Transverse colon (tissue), 4 donors: Measurements from ENCODE around the gene KLHL29. TPM values are rescaled to one million over a fixed set of nuclear protein-coding genes. Genes with fewer than 3 reads are reported as not detected.

ENCODE experiments used
- DNase-seq: peaks from one replicate; pipeline ENCODE4 v3.0.0-alpha.2; 2019
- H3K27ac ChIP-seq, 4 donors: fragments of 200-600 bp; sonication (generic); 2 replicates each; pipeline ENCODE4 v1.5.1; 2016 to 2018; ENCODE audit warnings: inconsistent platforms in 4 of 4
- H3K27me3 ChIP-seq: fragments of 200-600 bp; sonication (generic); 2 replicates; pipeline ENCODE4 v1.5.1; 2017; ENCODE audit warnings: inconsistent platforms
- H3K36me3 ChIP-seq, 4 donors: fragments of 200-600 bp; sonication (generic); 2 replicates each; pipeline ENCODE4 v1.5.1; 2017 to 2019; ENCODE audit warnings: inconsistent platforms in 4 of 4
- H3K4me1 ChIP-seq, 4 donors: fragments of 200-600 bp; sonication (generic); 2 replicates each; pipeline ENCODE4 v1.5.1; 2017 to 2020; ENCODE audit warnings: inconsistent platforms in 4 of 4
- H3K4me3 ChIP-seq, 4 donors: fragments of 200-600 bp; sonication (generic); 1 replicate in 1 of 4; 2 replicates in 3 of 4; pipeline versions ENCODE4 v1.5.1 to v1.6.1; 2017 to 2019; ENCODE audit warnings: inconsistent platforms in 4 of 4
- H3K9me3 ChIP-seq, 2 donors: fragments of 200-600 bp; sonication (generic); 2 replicates each; pipeline ENCODE4 v1.5.1; 2017 to 2019; ENCODE audit warnings: inconsistent platforms in 2 of 2
- EP300 ChIP-seq: sonication (generic); formaldehyde crosslinking; IDR thresholded peaks from one replicate; pipeline ENCODE4 v1.6.1; 2017; ENCODE audit warnings: antibody characterized with exemption, low read depth
- POLR2A ChIP-seq: fragments of 450-650 bp; IDR thresholded peaks from one replicate; pipeline ENCODE4 v1.6.1; 2016; ENCODE audit warnings: antibody characterized with exemption, mild to moderate bottlenecking, moderate library complexity
- POLR2AphosphoS5 ChIP-seq, 3 donors: sonication (generic); formaldehyde crosslinking; IDR thresholded peaks; one replicate each; pipeline ENCODE4 v1.6.1; 2016; ENCODE audit warnings: antibody characterized with exemption in 3 of 3
- WGBS, 2 donors: methylation state at CpG; one replicate each; pipeline ENCODE4 v1.1.5; 2018; ENCODE audit warnings: low coverage in 1 of 2; 5-methylcytosine and 5-hydroxymethylcytosine counted together
- in situ Hi-C, 4 donors: fragments of 200-750 bp; cut with MboI; loops; one replicate each; pipeline versions ENCODE4 v1.15.0 to v1.15.1; 2017; ENCODE audit warnings: low sequenced_read_pairs in 3 of 4, low pct_ligation_motif_present in 1 of 4, low pct_unique_long_range_greater_than_20kb in 1 of 4
- intact Hi-C: fragments of 100-400 bp; cut with DNase I; formaldehyde crosslinking; loops from one replicate; pipeline ENCODE4 v1.15.1; 2023; ENCODE audit warnings: low total_unique reads
- total RNA-seq, 4 donors: library from RNA; depleted of rRNA; stranded (reverse); fragments of >200 nt; gene quantifications; one replicate each; pipeline ENCODE4 v1.1.0, GENCODE V29; 2016
- TF ChIP-seq, protein P1 (sequence below), 5 experiments: fragments of 200-600 bp in 3 of 5; fragments of 450-650 bp in 2 of 5; sonication (generic) in 3 of 5; IDR thresholded peaks; 1 replicate in 2 of 5; 2 replicates in 3 of 5; pipeline ENCODE4 v1.5.1; 2016 to 2017; ENCODE audit warnings: antibody characterized with exemption in 5 of 5, inconsistent platforms in 3 of 5, mild to moderate bottlenecking in 2 of 5, moderate library complexity in 1 of 5

Gene KLHL29
- total RNA-seq, 4 donors from 2014 or later: 3.3 to 16.5 (median 5.8) TPM

DNA sequence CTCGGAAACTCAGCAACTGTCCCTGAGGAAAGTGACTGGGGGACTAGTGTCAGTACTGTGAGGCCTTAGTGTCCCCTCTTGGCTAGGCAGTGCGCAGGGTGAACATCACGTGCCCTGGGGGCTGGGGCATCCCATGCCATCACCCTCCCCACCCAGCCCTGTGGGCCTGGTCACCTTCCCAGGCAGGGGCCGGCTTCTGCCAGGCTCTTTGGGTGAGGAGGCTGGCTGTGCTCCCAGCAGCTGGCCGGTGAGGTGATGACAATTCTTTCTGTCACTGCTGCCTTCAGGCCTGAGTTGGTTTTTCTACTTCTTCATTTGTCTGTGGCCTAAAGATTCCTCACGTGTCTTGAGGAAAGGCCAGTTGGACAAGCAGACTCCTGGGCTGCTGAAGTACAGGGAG is 180.8 kb downstream of the KLHL29 start:
- no peak overlapping the region for H3K4me3 ChIP-seq
- no peaks in the 10 kb centered on the region for H3K27me3 ChIP-seq
- peak overlapping the region; percentile 60 to 83 (median 78) for H3K27ac ChIP-seq
- no peak for DNase-seq
- peaks cover 13 to 36% (median 19%) of the 10 kb centered on the region in 4 donors for H3K4me1 ChIP-seq
- no peaks in the 10 kb centered on the region for H3K36me3 ChIP-seq
- intact Hi-C loops (no loop called here), in situ Hi-C loops (no loop called here)
- no peaks in the 10 kb centered on the region for H3K9me3 ChIP-seq
- 84% methylated on average over 6 of the region's 6 CpGs; no CpG with 5 or more reads in 1 of the 2 donors for WGBS, 2 donors
- TF ChIP-seq EP300: no peak
- no peak for TF ChIP-seq POLR2AphosphoS5 (IDR thresholded peaks at IDR 0.05)
- TF ChIP-seq, protein P1, sequence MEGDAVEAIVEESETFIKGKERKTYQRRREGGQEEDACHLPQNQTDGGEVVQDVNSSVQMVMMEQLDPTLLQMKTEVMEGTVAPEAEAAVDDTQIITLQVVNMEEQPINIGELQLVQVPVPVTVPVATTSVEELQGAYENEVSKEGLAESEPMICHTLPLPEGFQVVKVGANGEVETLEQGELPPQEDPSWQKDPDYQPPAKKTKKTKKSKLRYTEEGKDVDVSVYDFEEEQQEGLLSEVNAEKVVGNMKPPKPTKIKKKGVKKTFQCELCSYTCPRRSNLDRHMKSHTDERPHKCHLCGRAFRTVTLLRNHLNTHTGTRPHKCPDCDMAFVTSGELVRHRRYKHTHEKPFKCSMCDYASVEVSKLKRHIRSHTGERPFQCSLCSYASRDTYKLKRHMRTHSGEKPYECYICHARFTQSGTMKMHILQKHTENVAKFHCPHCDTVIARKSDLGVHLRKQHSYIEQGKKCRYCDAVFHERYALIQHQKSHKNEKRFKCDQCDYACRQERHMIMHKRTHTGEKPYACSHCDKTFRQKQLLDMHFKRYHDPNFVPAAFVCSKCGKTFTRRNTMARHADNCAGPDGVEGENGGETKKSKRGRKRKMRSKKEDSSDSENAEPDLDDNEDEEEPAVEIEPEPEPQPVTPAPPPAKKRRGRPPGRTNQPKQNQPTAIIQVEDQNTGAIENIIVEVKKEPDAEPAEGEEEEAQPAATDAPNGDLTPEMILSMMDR (IDR thresholded peaks at IDR 0.05): no peak
- TF ChIP-seq POLR2A: no peak

DNA sequence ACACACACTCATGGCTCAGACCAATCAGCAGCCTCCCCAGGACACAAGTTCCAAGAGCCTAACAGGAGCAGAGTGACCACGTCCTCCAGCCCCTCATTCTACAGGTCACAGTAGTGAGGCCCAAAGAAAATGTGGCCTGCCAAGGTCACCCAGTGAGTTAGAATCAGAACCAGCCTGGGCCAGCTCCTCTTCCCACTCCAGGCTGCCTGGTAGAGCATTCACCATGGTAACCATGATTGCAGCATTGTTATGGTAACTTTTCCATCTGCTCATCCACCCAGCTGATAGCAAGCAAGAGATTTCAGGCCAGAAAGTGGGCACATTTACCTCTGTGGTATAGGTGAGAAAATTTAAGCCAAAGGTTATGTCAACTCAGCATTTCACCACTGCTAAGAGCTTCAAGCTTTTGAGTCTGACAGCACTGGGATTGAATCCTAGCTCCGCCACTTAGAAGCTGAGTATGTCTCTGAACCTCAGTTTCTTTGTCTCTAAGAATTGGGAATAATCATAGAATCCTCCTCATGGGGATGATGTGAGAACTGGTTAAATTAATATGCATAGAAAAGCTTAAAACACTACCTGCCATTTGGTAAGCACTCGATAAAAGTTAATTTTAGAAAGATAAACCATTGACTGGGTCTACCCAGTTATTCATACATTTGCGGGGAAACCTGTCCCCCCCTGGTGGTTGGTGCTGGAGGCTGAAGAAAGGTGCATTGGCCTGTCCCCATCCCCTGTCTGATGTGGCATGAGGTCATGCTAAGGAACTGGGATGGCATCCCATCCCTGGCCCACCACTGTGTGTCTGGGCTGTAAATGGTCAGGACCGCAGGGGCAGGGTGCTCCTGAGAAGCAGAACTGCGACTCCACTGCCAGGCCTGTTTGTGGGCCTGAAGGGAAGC is 181.5 kb downstream of the KLHL29 start:
- intact Hi-C loops: no loop called here
- Histone ChIP-seq H3K4me1 (peaks cover 13 to 36% (median 19%) of the 10 kb centered on the region in 4 donors), H3K27ac (peak overlapping the region; percentile 60 to 83 (median 78)), H3K9me3 (no peaks in the 10 kb centered on the region), H3K36me3 (no peaks in the 10 kb centered on the region), H3K27me3 (no peaks in the 10 kb centered on the region), H3K4me3 (no peak overlapping the region)
- WGBS, 2 donors: 75 to 85% methylated on average over 2 to 6 of the region's 6 CpGs
- no peak for DNase-seq
- TF ChIP-seq POLR2AphosphoS5 (IDR thresholded peaks at IDR 0.05): no peak
- TF ChIP-seq, protein P1 (IDR thresholded peaks at IDR 0.05): peak in 4 of 5 experiments; percentile 22 to 29 (median 26)
- TF ChIP-seq POLR2A: no peak
- no peak for TF ChIP-seq EP300
- in situ Hi-C loops: no loop called here

DNA sequence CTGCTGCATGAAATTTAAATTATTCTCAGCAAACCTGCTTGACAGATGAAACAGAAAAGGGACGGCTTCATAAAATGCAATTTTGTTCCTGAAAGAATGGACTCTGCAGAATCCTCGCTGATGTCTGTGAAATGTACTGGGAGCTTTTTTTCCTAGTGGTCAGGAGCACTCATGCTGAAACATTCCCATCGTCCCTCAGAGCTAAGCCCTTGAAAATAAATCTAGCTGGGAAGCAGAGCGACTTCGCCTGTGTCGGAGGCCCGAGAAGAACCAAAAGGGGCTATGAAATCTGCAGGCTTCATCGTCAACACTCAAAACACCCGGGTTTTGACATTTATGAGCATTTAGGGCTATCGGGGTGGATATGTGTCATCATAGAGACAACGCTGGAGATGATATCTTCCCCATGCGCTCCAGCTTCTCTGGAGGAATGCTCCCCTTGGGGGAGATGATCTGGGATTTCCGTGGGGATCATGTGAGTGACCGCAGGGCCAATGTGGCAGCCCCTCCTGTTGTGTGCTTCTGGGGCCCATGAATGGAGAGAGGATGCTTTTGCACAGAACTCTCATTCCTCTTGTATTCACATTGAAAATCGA is 182.3 kb downstream of the KLHL29 start:
- DNase-seq: no peak
- H3K27ac ChIP-seq: peak overlapping the region; percentile 60 to 83 (median 78)
- no peaks in the 10 kb centered on the region for H3K9me3 ChIP-seq
- H3K4me3 ChIP-seq: no peak overlapping the region
- 83% methylated on average over 15 of the region's 15 CpGs; no CpG with 5 or more reads in 1 of the 2 donors for WGBS, 2 donors
- no peaks in the 10 kb centered on the region for H3K36me3 ChIP-seq
- intact Hi-C loops (no loop called here), in situ Hi-C loops (no loop called here)
- no peaks in the 10 kb centered on the region for H3K27me3 ChIP-seq
- peaks cover 13 to 36% (median 19%) of the 10 kb centered on the region in 4 donors for H3K4me1 ChIP-seq
- TF ChIP-seq, protein P1 (IDR thresholded peaks at IDR 0.05): peak in 1 of 5 experiments; percentile 10
- no peak for TF ChIP-seq POLR2A

DNA sequence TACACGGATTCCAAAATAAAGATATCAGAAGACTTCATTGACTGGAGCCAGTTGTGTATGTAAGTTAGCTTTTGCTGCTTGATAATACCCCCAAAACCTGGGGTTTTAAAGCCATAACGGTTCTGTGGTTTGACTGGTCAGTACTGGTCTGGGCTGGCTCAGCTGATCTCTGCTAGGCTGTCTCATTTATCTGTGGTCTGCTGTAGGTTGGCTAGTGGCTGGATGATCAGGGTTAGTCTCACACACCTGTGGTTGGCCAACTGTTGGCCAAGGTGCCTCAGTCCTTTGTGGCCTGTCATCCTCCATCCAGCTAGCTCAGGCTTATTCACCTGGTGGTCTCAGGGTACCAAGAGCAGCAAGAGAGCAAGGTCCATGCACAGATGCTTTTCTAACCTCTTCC is 183.2 kb downstream of the KLHL29 start:
- TF ChIP-seq, protein P1 (IDR thresholded peaks at IDR 0.05): no peak
- no peak for TF ChIP-seq EP300
- no peak for TF ChIP-seq POLR2A
- WGBS, 2 donors: 77% methylated on average over 2 of the region's 2 CpGs; no CpG with 5 or more reads in 1 of the 2 donors
- no peaks in the 10 kb centered on the region for H3K36me3 ChIP-seq
- in situ Hi-C loops: no loop called here
- intact Hi-C loops: no loop called here
- no peak overlapping the region for H3K4me3 ChIP-seq
- DNase-seq: no peak
- no peaks in the 10 kb centered on the region for H3K27me3 ChIP-seq
- peaks cover 10 to 32% (median 17%) of the 10 kb centered on the region in 4 donors for H3K4me1 ChIP-seq
- no peaks in the 10 kb centered on the region for H3K9me3 ChIP-seq
- peak overlapping the region; percentile 25 to 78 (median 46) for H3K27ac ChIP-seq
